ENCODE data around the gene CCT5. TPM values are rescaled to one million over a fixed set of nuclear protein-coding genes. Genes with fewer than 3 reads are reported as not detected.

Gene CCT5
- 507 to 636 TPM (median 559 TPM) in 5 replicates for total RNA-seq (2022; extraction: Qiagen RNA extraction; ENCODE audit: low read depth)

DNA sequence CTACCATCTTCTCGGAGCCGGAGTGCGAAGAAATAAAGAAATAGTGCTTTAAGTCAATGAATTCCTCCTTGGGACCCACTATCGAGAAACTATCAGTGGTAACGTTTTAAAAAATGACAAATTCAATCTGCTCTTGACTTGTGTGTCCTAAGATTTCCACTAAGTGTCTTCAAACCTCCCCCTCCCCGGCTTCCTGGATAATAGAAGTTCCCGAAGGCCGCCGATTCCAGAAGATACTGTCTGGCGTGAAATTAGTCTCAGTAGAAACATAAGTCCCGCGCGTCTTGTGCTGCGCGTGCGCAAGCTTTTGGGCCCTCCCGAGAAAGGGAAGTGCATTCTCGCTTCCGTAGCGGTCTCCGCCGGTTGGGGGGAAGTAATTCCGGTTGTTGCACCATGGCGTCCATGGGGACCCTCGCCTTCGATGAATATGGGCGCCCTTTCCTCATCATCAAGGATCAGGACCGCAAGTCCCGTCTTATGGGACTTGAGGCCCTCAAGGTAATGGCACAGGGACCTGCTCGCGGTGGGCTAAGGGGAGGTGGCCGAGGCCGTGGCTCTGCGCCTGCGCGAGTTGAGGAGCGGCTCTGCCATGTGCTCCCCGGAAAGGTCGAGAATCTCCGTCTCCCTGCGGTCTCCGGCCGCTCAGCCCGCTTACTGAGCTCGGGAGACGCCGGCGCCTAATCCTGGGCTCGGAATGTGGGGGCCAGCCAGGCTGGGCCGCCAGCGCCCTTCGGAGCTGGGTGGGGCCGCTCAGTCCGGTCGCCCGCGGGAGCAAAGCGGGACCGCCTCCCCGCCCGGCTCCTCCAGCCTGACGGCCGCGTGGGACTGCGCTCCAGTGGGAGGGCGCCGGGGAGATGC is at the start of gene CCT5:
Gene CCT5 (plus strand): TSS at position 333 of the 858 bp plus-strand sequence. CDS start 61 bp downstream, at position 394.

DNA sequence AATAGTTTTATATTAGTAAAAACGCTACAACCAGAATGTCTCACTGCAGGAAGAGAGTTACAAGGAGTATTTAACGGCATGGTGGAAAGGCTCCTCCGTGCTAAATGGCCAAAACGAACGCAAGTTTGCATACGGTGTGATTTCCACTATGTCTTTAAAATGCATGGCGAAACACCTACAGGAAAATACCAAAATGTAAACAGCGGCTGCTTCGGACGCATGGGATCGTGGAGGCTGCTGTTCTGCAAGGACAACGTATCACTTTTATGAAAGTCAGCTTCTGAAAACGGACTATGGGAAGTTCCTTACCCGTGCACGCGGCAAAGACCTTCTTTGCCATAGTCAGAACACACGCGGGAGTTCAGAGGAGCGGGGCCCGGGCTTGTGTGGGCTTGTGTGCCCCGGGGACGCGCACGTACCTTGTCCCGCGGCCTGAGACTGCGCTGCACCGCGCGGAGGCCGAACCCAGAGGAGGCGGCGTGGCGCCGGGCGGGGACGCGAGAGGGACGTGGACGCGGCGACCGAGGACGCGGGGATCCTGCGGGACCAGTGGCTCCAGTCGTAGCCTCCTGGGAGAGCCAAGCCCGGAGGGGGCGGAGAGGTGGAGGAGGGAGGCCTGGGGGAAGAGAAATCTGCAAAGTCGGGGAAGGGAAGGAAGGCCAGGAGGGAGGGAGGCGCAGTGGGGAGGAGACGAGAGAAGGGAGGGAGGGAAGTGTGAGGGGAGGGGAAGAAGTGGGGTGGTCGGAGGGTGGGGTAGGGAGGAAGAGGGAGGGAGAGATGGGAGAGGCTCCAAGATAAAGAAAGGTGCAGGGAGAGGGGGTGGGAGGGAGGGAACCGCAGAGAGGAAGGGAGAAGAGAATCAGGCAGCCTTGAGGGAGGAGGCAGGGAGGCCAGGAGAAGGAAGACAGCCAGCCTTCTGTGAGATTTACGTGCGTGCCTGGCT is 57.4 kb downstream of the CCT5 start, which contains the start of gene CMBL:
Gene CMBL (minus strand): TSS at position 697 of the 943 bp plus-strand sequence. CDS start 17,140 bp downstream, outside the sequence.

Other genes starting within 250 kb of the CCT5 start
- 12.9 to 15.9 TPM (median 13.8 TPM) in 5 replicates for gene ATPSCKMT, start 392 bp upstream of the CCT5 start, total RNA-seq (2022; extraction: Qiagen RNA extraction; ENCODE audit: low read depth)
- 20.1 to 24.5 TPM (median 22.2 TPM) in 5 replicates for gene CMBL, start 57.6 kb downstream of the CCT5 start, total RNA-seq (2022; extraction: Qiagen RNA extraction; ENCODE audit: low read depth)
- gene MARCHF6, start 103.4 kb downstream of the CCT5 start, total RNA-seq (2022; extraction: Qiagen RNA extraction; ENCODE audit: low read depth), result 42.8 to 84.2 TPM (median 71.6 TPM) in 5 replicates
- 1.3 to 2.8 TPM (median 2.2 TPM) in 5 replicates for gene ROPN1L, start 191.6 kb downstream of the CCT5 start, total RNA-seq (2022; extraction: Qiagen RNA extraction; ENCODE audit: low read depth)

Data from A549 treated with ZK216348 at 1 μM for 4 hours (cell line).